ENCODE data around the gene NR0B2.

NR0B2 gene

GRCh38 chr1:26913754-26914619 lies at the start of gene NR0B2:
TSS of gene NR0B2 (minus strand) at chr1:26913975. CDS start at chr1:26913940, 35 bp downstream.
- H3K36me3 ChIP-seq (ENCODE audit: control insufficient read depth in 2 of 2, insufficient read depth in 2 of 2, low read length in 2 of 2) = no peaks in the 10 kb centered on the region
- no peak within 1 kb of the TSS for H3K9ac ChIP-seq (ENCODE audit: low read length in 2 of 2)
- H3K27ac ChIP-seq (ENCODE audit: low read length) = no peak within 1 kb of the TSS
- H3K27me3 ChIP-seq (ENCODE audit: control insufficient read depth in 1 of 2, insufficient read depth in 2 of 2, low read length in 2 of 2) = peaks cover 0 to 2% of the 10 kb centered on the region in 2 donors
- H3K9me3 ChIP-seq (ENCODE audit: control insufficient read depth in 2 of 2, low read length in 2 of 2) = no peaks in the 10 kb centered on the region
- H3K4me1 ChIP-seq (ENCODE audit: control insufficient read depth, insufficient read depth, low read length) = no peaks in the 10 kb centered on the region
- H3K4me3 ChIP-seq (ENCODE audit: low read length in 2 of 2) = no peak within 1 kb of the TSS

- H3K27me3 ChIP-seq (ENCODE audit: control insufficient read depth in 1 of 2, insufficient read depth in 2 of 2, low read length in 2 of 2) = peaks cover 35 to 36% of the 10 kb centered on the region in 2 donors
These were observed 48.1 kb upstream of the NR0B2 start for GRCh38 chr1:26961826-26962225.

DNA sequence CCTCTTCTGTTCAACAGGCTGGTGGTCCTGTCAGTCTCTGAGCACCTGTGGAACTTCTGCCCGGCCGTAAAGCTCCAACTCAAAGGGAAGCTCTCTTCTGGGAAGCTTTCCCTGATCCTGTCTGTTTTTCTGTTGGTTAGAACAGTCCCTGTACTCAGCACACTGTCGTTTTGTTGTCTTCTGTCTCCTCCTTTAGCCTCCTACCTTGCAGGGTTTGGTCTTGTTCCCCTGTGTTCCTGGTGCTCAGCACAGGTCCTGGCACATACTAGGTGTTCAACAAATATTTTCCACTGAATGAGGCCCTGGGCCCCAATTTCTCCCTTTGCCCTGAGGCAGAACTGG lies 46.8 kb upstream of the NR0B2 start:
- Histone ChIP-seq H3K27me3 (ENCODE audit: control insufficient read depth in 1 of 2, insufficient read depth in 2 of 2, low read length in 2 of 2) (peaks cover 30 to 37% of the 10 kb centered on the region in 2 donors), H3K27ac (ENCODE audit: low read length) (no peak overlapping the region), H3K9ac (ENCODE audit: low read length in 2 of 2) (no peak overlapping the region), H3K4me3 (ENCODE audit: low read length in 2 of 2) (no peak overlapping the region), H3K36me3 (ENCODE audit: control insufficient read depth in 2 of 2, insufficient read depth in 2 of 2, low read length in 2 of 2) (no peaks in the 10 kb centered on the region), H3K9me3 (ENCODE audit: control insufficient read depth in 2 of 2, low read length in 2 of 2) (peaks cover 0 to 6% of the 10 kb centered on the region in 2 donors), H3K4me1 (ENCODE audit: control insufficient read depth, insufficient read depth, low read length) (peaks cover 8% of the 10 kb centered on the region)

More at GRCh38 chr1:26961826-26962225, 48.1 kb upstream of the NR0B2 start:
- H3K36me3 ChIP-seq (ENCODE audit: control insufficient read depth in 2 of 2, insufficient read depth in 2 of 2, low read length in 2 of 2) = no peaks in the 10 kb centered on the region
- H3K4me3 ChIP-seq (ENCODE audit: low read length in 2 of 2) = no peak overlapping the region
- H3K9me3 ChIP-seq (ENCODE audit: control insufficient read depth in 2 of 2, low read length in 2 of 2) = no peaks in the 10 kb centered on the region
- no peak overlapping the region for H3K27ac ChIP-seq (ENCODE audit: low read length)
- H3K4me1 ChIP-seq (ENCODE audit: control insufficient read depth, insufficient read depth, low read length) = peaks cover 8% of the 10 kb centered on the region
- no peak overlapping the region for H3K9ac ChIP-seq (ENCODE audit: low read length in 2 of 2)

- H3K27ac ChIP-seq (ENCODE audit: low read length) = no peak within 1 kb of the TSS
- H3K9ac ChIP-seq (ENCODE audit: low read length in 2 of 2) = no peak within 1 kb of the TSS
- H3K9me3 ChIP-seq (ENCODE audit: control insufficient read depth in 2 of 2, low read length in 2 of 2) = peaks cover 0 to 6% of the 10 kb centered on the region in 2 donors
- H3K4me3 ChIP-seq (ENCODE audit: low read length in 2 of 2) = peak within 1 kb of the TSS in 1 of 2 donors; percentile 49
- H3K4me1 ChIP-seq (ENCODE audit: control insufficient read depth, insufficient read depth, low read length) = peaks cover 8% of the 10 kb centered on the region
- H3K27me3 ChIP-seq (ENCODE audit: control insufficient read depth in 1 of 2, insufficient read depth in 2 of 2, low read length in 2 of 2) = peaks cover 30 to 37% of the 10 kb centered on the region in 2 donors
- no peaks in the 10 kb centered on the region for H3K36me3 ChIP-seq (ENCODE audit: control insufficient read depth in 2 of 2, insufficient read depth in 2 of 2, low read length in 2 of 2)
These were observed 46.2 kb upstream of the NR0B2 start, which contains the start of gene KDF1 for GRCh38 chr1:26959722-26960624. TSS of gene KDF1 (minus strand) at chr1:26960468. CDS start at chr1:26952380, 8,088 bp downstream.

DNA sequence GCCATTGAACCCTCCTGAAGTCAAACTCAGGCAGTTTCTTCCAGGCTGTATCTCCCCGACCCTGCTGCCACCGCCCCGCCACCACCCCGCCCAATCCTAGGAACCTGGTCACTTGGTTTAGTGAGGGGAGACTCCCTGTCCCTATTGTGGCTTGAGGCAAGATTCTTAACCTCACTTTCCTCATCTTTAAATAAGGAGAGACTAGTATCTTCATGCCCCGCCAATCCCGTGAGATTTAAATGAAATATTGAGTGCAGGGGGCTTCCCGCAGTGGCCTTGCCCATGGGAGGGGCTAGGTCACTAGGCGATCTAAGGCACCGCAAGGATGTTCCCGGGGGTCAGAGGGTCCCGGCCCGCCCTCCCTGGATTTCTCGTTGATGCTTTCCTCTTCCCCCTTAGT lies 45.5 kb upstream of the NR0B2 start:
- no peak overlapping the region for H3K27ac ChIP-seq (ENCODE audit: low read length)
- no peak overlapping the region for H3K4me3 ChIP-seq (ENCODE audit: low read length in 2 of 2)
- peaks cover 8% of the 10 kb centered on the region for H3K4me1 ChIP-seq (ENCODE audit: control insufficient read depth, insufficient read depth, low read length)
- H3K9ac ChIP-seq (ENCODE audit: low read length in 2 of 2) = no peak overlapping the region
- H3K36me3 ChIP-seq (ENCODE audit: control insufficient read depth in 2 of 2, insufficient read depth in 2 of 2, low read length in 2 of 2) = no peaks in the 10 kb centered on the region
- H3K9me3 ChIP-seq (ENCODE audit: control insufficient read depth in 2 of 2, low read length in 2 of 2) = peaks cover 0 to 6% of the 10 kb centered on the region in 2 donors
- H3K27me3 ChIP-seq (ENCODE audit: control insufficient read depth in 1 of 2, insufficient read depth in 2 of 2, low read length in 2 of 2) = peaks cover 30 to 37% of the 10 kb centered on the region in 2 donors

DNA sequence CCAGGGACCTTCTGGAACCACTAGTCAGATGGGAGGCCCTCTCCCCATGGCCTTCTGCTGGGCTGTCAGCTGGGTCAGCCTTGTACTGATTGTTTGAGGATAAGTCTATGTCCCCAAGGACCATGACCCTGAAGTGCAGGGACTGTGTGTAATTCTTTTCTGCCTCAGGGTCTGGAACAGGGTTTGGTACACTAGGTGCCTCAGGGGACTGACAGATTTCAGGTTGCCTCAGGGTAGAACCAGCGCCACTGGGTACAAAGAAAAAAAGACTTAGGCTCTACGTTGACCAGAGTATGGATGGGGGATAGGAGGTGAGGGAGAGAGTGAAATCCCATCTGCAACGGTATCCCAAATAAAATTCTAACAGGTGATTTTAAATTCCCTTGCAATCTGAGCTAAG lies 43.5 kb upstream of the NR0B2 start:
- Histone ChIP-seq H3K9me3 (ENCODE audit: control insufficient read depth in 2 of 2, low read length in 2 of 2) (peaks cover 0 to 6% of the 10 kb centered on the region in 2 donors), H3K4me3 (ENCODE audit: low read length in 2 of 2) (no peak overlapping the region), H3K4me1 (ENCODE audit: control insufficient read depth, insufficient read depth, low read length) (peaks cover 8% of the 10 kb centered on the region), H3K27me3 (ENCODE audit: control insufficient read depth in 1 of 2, insufficient read depth in 2 of 2, low read length in 2 of 2) (peaks cover 30 to 35% of the 10 kb centered on the region in 2 donors), H3K9ac (ENCODE audit: low read length in 2 of 2) (no peak overlapping the region), H3K36me3 (ENCODE audit: control insufficient read depth in 2 of 2, insufficient read depth in 2 of 2, low read length in 2 of 2) (no peaks in the 10 kb centered on the region), H3K27ac (ENCODE audit: low read length) (no peak overlapping the region)

DNA sequence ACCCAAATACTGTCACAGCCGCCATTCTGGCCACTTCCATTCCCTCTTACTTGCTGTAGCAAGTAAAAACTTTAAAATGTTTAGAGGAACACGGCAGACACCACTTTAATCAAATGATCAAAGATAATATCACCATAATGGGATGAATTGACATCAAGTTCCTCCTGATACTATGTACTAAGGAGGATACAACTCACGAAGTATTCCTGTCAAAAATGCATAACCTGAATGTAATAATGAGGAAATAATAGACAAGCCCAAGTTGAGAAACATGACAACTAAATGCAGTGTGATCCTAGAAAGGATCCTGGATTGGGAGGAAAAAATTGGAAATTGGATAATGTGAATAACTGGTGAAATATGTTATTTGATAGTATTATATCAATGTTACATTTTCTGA lies 42.5 kb upstream of the NR0B2 start:
- peaks cover 25 to 35% of the 10 kb centered on the region in 2 donors for H3K27me3 ChIP-seq (ENCODE audit: control insufficient read depth in 1 of 2, insufficient read depth in 2 of 2, low read length in 2 of 2)
- no peak overlapping the region for H3K9ac ChIP-seq (ENCODE audit: low read length in 2 of 2)
- no peak overlapping the region for H3K27ac ChIP-seq (ENCODE audit: low read length)
- H3K4me3 ChIP-seq (ENCODE audit: low read length in 2 of 2) = no peak overlapping the region
- no peaks in the 10 kb centered on the region for H3K36me3 ChIP-seq (ENCODE audit: control insufficient read depth in 2 of 2, insufficient read depth in 2 of 2, low read length in 2 of 2)
- peaks cover 0 to 6% of the 10 kb centered on the region in 2 donors for H3K9me3 ChIP-seq (ENCODE audit: control insufficient read depth in 2 of 2, low read length in 2 of 2)
- H3K4me1 ChIP-seq (ENCODE audit: control insufficient read depth, insufficient read depth, low read length) = peaks cover 8% of the 10 kb centered on the region

DNA sequence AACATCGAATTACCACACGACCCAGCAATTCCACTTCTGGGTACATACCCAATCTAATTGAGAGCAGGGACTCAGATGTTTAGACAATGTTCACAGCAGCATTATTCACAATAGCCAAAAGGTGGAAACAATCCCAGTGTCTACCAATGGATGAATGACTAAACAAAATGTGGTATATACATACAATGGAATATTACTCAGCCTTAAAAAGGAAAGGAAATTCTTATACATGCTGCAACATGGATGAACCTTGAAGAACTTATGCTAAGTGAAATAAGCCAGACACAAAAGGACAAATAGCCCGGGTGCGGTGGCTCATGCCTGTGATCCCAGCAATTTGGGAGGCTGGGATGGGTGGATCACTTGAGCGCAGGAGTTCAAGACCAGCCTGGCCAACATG lies 39.6 kb upstream of the NR0B2 start:
- Histone ChIP-seq H3K27me3 (ENCODE audit: control insufficient read depth in 1 of 2, insufficient read depth in 2 of 2, low read length in 2 of 2) (peaks cover 2 to 7% of the 10 kb centered on the region in 2 donors), H3K27ac (ENCODE audit: low read length) (no peak overlapping the region), H3K9ac (ENCODE audit: low read length in 2 of 2) (no peak overlapping the region), H3K4me3 (ENCODE audit: low read length in 2 of 2) (no peak overlapping the region), H3K9me3 (ENCODE audit: control insufficient read depth in 2 of 2, low read length in 2 of 2) (peaks cover 0 to 6% of the 10 kb centered on the region in 2 donors), H3K4me1 (ENCODE audit: control insufficient read depth, insufficient read depth, low read length) (no peaks in the 10 kb centered on the region), H3K36me3 (ENCODE audit: control insufficient read depth in 2 of 2, insufficient read depth in 2 of 2, low read length in 2 of 2) (no peaks in the 10 kb centered on the region)

GRCh38 chr1:26951821-26952497 lies 38.2 kb upstream of the NR0B2 start:
- Histone ChIP-seq H3K27ac (ENCODE audit: low read length) (no peak overlapping the region), H3K4me1 (ENCODE audit: control insufficient read depth, insufficient read depth, low read length) (no peaks in the 10 kb centered on the region), H3K27me3 (ENCODE audit: control insufficient read depth in 1 of 2, insufficient read depth in 2 of 2, low read length in 2 of 2) (peaks cover 0 to 2% of the 10 kb centered on the region in 2 donors), H3K9me3 (ENCODE audit: control insufficient read depth in 2 of 2, low read length in 2 of 2) (peaks cover 0 to 6% of the 10 kb centered on the region in 2 donors), H3K9ac (ENCODE audit: low read length in 2 of 2) (no peak overlapping the region), H3K4me3 (ENCODE audit: low read length in 2 of 2) (no peak overlapping the region), H3K36me3 (ENCODE audit: control insufficient read depth in 2 of 2, insufficient read depth in 2 of 2, low read length in 2 of 2) (peaks cover 0 to 2% of the 10 kb centered on the region in 2 donors)

DNA sequence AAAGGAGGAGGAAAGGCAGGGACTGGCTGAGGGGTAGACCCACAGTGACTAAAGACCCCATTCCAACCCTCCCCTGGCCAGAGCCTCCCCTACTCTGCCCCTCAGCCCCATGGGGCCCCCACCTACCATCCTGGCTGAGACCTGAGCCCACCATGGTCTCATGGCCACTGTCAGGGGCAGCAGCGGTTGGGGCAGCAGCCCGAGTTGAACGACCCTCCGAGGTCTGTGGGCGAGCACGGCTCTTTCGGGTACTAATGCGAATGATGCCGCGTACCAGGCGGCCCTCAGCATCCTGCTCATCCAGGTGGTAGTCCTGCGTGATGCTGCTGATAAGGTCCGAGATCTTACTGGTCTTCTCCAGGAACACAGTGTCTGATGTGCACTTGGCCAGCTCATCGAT lies 37.4 kb upstream of the NR0B2 start:
- Histone ChIP-seq H3K4me3 (ENCODE audit: low read length in 2 of 2) (no peak overlapping the region), H3K9ac (ENCODE audit: low read length in 2 of 2) (no peak overlapping the region), H3K27ac (ENCODE audit: low read length) (no peak overlapping the region), H3K9me3 (ENCODE audit: control insufficient read depth in 2 of 2, low read length in 2 of 2) (peaks cover 0 to 2% of the 10 kb centered on the region in 2 donors), H3K27me3 (ENCODE audit: control insufficient read depth in 1 of 2, insufficient read depth in 2 of 2, low read length in 2 of 2) (no peaks in the 10 kb centered on the region), H3K36me3 (ENCODE audit: control insufficient read depth in 2 of 2, insufficient read depth in 2 of 2, low read length in 2 of 2) (peaks cover 0 to 7% of the 10 kb centered on the region in 2 donors), H3K4me1 (ENCODE audit: control insufficient read depth, insufficient read depth, low read length) (no peaks in the 10 kb centered on the region)

Measured in stomach smooth muscle (tissue), 2 donors.